Mammary epithelial cell (primary cell): ENCODE results near the gene DYRK1A.

Experiments used
- EZH2 ChIP-seq: IDR thresholded peaks from 2 replicates; pipeline ENCODE4 v1.6.1; 2012; ENCODE audit warnings: low read length, inconsistent platforms, borderline replicate concordance
- TF ChIP-seq, protein P1 (sequence below), 2 donors: IDR thresholded peaks in 1 of 2; conservative IDR thresholded peaks in 1 of 2; 2 replicates each; pipeline ENCODE4 v1.5.1; 2011 to 2012; ENCODE audit warnings: inconsistent platforms in 2 of 2, low read length in 2 of 2, mild to moderate bottlenecking in 2 of 2, control low read depth in 1 of 2, low read depth in 1 of 2; ENCODE audit not compliant: insufficient read depth in 1 of 2; ENCODE audit errors: extremely low read depth in 1 of 2

DNA sequence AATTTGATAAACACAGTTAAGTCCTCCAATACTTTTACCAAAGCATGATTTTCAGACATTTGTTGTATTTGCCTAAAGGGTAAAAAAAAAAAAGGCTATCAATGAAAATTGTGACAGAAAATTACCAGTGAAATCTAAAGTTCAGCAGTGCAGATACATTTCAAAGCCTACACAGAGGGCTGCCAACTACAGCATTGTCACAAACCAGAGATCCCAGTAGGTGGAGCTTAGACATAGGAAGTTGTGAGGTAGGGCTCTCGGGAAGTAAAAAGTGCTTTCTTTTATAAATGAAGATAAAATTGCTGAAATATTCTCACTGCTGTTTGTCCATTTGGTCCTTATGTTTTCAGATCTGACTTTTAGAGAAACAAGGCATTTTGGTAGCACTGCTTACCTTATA lies 123.0 kb downstream of the DYRK1A start:
- TF ChIP-seq, protein P1, sequence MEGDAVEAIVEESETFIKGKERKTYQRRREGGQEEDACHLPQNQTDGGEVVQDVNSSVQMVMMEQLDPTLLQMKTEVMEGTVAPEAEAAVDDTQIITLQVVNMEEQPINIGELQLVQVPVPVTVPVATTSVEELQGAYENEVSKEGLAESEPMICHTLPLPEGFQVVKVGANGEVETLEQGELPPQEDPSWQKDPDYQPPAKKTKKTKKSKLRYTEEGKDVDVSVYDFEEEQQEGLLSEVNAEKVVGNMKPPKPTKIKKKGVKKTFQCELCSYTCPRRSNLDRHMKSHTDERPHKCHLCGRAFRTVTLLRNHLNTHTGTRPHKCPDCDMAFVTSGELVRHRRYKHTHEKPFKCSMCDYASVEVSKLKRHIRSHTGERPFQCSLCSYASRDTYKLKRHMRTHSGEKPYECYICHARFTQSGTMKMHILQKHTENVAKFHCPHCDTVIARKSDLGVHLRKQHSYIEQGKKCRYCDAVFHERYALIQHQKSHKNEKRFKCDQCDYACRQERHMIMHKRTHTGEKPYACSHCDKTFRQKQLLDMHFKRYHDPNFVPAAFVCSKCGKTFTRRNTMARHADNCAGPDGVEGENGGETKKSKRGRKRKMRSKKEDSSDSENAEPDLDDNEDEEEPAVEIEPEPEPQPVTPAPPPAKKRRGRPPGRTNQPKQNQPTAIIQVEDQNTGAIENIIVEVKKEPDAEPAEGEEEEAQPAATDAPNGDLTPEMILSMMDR (conservative IDR thresholded peaks at IDR 0.05 in 1 of 2, IDR thresholded peaks at IDR 0.05 in 1 of 2; ENCODE audit: extremely low read depth in 1 of 2, insufficient read depth in 1 of 2, low read depth in 1 of 2, low read length in 2 of 2) = no peak
- TF ChIP-seq EZH2 = no peak
